IPS DF 19.7 (cell line): ENCODE data around the gene SMARCC2.
"Not testable (repeated sequence)": the region's sequence is repeated elsewhere in the genome, so short reads cannot be mapped to it uniquely, and the experiment has no call there.

Experiments used
- DNase-seq: peaks from one replicate; pipeline ENCODE4 v3.0.0-alpha.2; 2013; ENCODE audit warnings: low read depth, low spot score

The SMARCC2 gene

GRCh38 chr12:56163533-56164344 lies 25.5 kb downstream of the SMARCC2 start:
- DNase-seq: no peak

- DNase-seq: no peak
Observed at GRCh38 chr12:56162468-56163290, 26.6 kb downstream of the SMARCC2 start.

GRCh38 chr12:56161690-56162351 lies 27.5 kb downstream of the SMARCC2 start:
- no peak for DNase-seq

- DNase-seq: no peak
Observed at GRCh38 chr12:56160894-56161689, 28.2 kb downstream of the SMARCC2 start.

- no peak for DNase-seq
Observed at GRCh38 chr12:56160193-56160763, 29.0 kb downstream of the SMARCC2 start.

- DNase-seq: no peak
Observed at GRCh38 chr12:56159482-56160192, 29.6 kb downstream of the SMARCC2 start.

- DNase-seq: peak; percentile 68
Observed at GRCh38 chr12:56158926-56159461, 30.3 kb downstream of the SMARCC2 start.

- DNase-seq: peak; percentile 97
Observed at GRCh38 chr12:56158029-56158925, 31.0 kb downstream of the SMARCC2 start, which contains the start of gene MYL6. MYL6 (plus strand) TSS chr12:56158359; CDS start chr12:56158402, 43 bp downstream.

GRCh38 chr12:56157201-56158028 lies 31.9 kb downstream of the SMARCC2 start:
- peak; percentile 65 for DNase-seq

- not testable (repeated sequence) for DNase-seq
Observed at GRCh38 chr12:56156464-56157200, 32.7 kb downstream of the SMARCC2 start.

- no peak for DNase-seq
Observed at GRCh38 chr12:56155256-56155845, 33.9 kb downstream of the SMARCC2 start.

GRCh38 chr12:56154818-56155217 lies 34.5 kb downstream of the SMARCC2 start:
- DNase-seq: no peak

GRCh38 chr12:56154246-56154771 lies 35.0 kb downstream of the SMARCC2 start:
- no peak for DNase-seq

- DNase-seq: no peak
Observed at GRCh38 chr12:56153678-56154065, 35.6 kb downstream of the SMARCC2 start.

- no peak for DNase-seq
Observed at GRCh38 chr12:56152756-56153677, 36.3 kb downstream of the SMARCC2 start.
